ENCODE measurements around the gene CENPM.

Gene CENPM

DNA sequence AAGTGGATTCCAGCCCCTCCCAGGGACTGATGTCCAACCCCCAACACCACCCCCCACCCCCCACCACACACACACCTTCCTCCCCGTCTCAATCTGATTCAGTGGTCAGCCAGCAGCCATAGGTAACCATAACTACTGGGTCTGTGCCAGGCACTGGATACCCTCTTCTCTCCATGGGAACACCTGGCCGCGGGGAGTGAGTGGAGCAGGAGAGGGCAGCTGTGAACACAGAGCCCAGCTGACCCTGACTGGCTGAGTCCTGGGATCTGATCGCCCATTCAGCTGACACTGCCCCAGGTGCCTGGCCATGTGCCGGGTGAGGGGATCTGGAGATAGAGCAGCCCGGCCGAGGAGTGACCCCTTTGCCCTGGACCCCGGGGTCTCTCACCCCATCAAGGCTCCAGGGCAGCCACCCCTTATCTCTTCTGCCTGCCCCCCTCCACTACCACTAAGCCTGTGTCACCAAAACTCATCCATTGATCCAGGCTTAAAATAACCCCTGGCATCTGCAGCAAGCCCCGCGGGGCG lies 29.5 kb downstream of the CENPM start:
- DNase-seq (ENCODE audit: low read depth): no peak

DNA sequence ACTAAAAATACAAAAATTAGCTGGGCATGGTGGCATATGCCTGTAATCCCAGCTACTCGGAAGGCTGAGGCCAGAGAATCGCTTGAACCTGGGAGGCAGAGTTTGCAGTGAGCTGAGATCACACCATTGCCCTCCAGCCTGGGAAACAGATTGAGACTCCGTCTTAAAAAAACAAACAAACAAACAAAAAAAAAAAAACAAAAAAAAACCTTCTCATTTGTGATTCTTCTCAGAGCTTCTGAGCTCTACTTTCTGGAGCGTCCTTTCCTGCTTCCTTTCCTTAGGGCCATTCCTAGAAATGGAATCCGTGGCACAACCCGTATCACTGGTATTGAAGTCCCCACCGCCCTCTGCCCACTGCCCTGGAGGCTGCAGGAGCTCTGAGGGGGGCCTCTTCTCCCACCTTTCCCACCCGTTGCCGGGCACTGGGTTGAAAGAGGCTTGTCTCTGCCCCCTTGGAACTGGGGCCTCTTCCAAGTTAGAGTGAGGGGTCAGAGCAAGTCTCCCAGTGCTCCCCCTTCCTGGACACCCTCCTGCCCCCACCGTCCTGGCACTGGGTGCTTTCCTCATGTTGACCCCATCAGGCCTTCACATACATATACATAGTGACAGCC lies 30.1 kb downstream of the CENPM start:
- TF ChIP-seq MYC (IDR thresholded peaks at IDR 0.05; ENCODE audit: low read depth, low read length) (no peak), POLR2A (IDR thresholded peaks at IDR 0.05; ENCODE audit: extremely low read depth, insufficient read length) (no peak)
- TF ChIP-seq, protein P1, sequence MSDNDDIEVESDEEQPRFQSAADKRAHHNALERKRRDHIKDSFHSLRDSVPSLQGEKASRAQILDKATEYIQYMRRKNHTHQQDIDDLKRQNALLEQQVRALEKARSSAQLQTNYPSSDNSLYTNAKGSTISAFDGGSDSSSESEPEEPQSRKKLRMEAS (IDR thresholded peaks at IDR 0.05; ENCODE audit: low read depth, low read length): no peak
- TF ChIP-seq, protein P2, sequence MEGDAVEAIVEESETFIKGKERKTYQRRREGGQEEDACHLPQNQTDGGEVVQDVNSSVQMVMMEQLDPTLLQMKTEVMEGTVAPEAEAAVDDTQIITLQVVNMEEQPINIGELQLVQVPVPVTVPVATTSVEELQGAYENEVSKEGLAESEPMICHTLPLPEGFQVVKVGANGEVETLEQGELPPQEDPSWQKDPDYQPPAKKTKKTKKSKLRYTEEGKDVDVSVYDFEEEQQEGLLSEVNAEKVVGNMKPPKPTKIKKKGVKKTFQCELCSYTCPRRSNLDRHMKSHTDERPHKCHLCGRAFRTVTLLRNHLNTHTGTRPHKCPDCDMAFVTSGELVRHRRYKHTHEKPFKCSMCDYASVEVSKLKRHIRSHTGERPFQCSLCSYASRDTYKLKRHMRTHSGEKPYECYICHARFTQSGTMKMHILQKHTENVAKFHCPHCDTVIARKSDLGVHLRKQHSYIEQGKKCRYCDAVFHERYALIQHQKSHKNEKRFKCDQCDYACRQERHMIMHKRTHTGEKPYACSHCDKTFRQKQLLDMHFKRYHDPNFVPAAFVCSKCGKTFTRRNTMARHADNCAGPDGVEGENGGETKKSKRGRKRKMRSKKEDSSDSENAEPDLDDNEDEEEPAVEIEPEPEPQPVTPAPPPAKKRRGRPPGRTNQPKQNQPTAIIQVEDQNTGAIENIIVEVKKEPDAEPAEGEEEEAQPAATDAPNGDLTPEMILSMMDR (IDR thresholded peaks at IDR 0.05; ENCODE audit: low read depth, low read length): no peak

More for the DNA sequence above, 29.5 kb downstream of the CENPM start:
- no peak overlapping the region for H3K4me3 ChIP-seq (ENCODE audit: low read depth, low read length)
- TF ChIP-seq, protein P1 (IDR thresholded peaks at IDR 0.05; ENCODE audit: low read depth, low read length): no peak
- no peak for TF ChIP-seq POLR2A (IDR thresholded peaks at IDR 0.05; ENCODE audit: extremely low read depth, insufficient read length)
- TF ChIP-seq MYC (IDR thresholded peaks at IDR 0.05; ENCODE audit: low read depth, low read length): no peak
- TF ChIP-seq, protein P2 (IDR thresholded peaks at IDR 0.05; ENCODE audit: low read depth, low read length): no peak

DNA sequence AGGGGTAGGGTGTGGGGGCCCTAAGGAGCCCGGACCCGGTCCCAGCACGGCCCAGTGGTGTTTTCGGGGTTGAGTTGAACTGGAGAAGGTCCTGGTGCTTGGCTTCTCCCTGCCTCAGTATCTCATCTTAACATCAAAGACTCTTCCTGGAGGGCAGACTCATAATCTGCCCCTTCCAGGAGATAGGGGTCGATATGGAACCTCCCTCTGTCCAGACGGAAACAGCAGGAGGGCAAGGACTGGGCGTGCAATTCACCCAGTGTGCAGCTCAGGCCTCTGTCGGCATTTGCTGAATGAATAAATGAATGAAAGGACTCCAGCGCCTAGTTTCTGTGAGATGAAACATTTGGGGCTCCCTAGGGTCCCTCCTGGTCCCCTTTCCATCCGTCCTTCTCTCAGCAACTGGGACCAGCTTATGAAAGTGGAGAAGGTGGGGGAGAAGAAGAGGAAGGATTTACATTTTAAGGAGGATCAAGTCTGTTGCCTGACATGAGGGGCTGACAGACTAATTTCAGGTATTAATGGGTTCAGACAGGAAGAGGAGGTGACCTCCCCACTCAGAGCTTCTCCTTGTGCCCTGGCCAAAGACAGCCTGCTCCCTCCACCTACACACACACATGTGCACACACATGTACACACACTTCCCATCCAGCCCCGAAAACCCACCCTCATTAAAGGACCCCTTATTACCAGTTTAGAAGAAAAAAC lies 31.0 kb downstream of the CENPM start:
- TF ChIP-seq MYC (IDR thresholded peaks at IDR 0.05; ENCODE audit: low read depth, low read length) (no peak), POLR2A (IDR thresholded peaks at IDR 0.05; ENCODE audit: extremely low read depth, insufficient read length) (no peak)
- TF ChIP-seq, protein P1 (IDR thresholded peaks at IDR 0.05; ENCODE audit: low read depth, low read length): no peak
- TF ChIP-seq, protein P2 (IDR thresholded peaks at IDR 0.05; ENCODE audit: low read depth, low read length): no peak
- no peak for DNase-seq (ENCODE audit: low read depth)
- H3K4me3 ChIP-seq (ENCODE audit: low read depth, low read length): no peak overlapping the region

More for the DNA sequence above, 30.1 kb downstream of the CENPM start:
- no peak overlapping the region for H3K4me3 ChIP-seq (ENCODE audit: low read depth, low read length)
- DNase-seq (ENCODE audit: low read depth): no peak

DNA sequence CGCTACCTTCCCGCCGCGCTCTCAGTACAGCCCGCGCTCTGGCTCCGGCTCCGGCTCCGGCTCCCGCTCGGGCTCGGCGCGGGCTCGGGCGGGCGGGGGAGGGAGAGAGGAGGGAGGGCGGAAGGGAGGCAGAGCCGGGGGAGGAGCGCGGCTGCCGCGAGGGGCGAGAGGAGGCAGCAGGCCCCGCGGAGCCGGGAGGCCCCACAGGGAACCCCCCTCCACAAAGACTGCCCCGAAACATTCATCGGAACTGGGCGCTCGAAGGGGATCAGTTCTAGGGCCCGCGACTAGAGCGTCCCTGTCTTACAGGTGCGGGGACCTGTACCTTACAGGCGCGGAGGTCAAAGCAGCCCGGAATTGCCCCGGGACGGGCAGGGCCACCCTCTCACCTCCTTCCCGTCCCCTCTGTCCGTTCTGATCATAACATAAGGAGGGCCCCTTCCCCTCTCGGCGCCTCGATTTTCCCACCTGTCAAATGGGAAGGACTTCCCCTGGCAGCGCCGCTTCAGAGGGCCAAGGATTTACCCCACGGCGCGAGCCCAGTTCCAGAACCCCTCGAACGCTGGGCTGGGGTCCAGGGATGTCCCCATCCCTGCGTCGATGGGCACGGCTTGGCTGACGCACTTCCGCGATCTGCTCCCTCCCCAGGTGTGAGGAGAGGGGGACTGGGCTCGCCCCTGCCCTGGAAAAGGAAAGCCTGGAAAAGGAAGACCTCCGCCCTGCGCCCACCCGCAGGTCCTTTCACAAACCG lies 31.7 kb downstream of the CENPM start, which contains the start of gene SHISA8:
Gene SHISA8 (minus strand): TSS at position 40 of the 751 bp plus-strand sequence. CDS start 407 bp downstream, outside the sequence.
- TF ChIP-seq POLR2A (IDR thresholded peaks at IDR 0.05; ENCODE audit: extremely low read depth, insufficient read length) (no peak), MYC (IDR thresholded peaks at IDR 0.05; ENCODE audit: low read depth, low read length) (no peak)
- TF ChIP-seq, protein P2 (IDR thresholded peaks at IDR 0.05; ENCODE audit: low read depth, low read length): no peak
- TF ChIP-seq, protein P1 (IDR thresholded peaks at IDR 0.05; ENCODE audit: low read depth, low read length): no peak
- peak; percentile 58 for DNase-seq (ENCODE audit: low read depth)
- no peak within 1 kb of the TSS for H3K4me3 ChIP-seq (ENCODE audit: low read depth, low read length)

DNA sequence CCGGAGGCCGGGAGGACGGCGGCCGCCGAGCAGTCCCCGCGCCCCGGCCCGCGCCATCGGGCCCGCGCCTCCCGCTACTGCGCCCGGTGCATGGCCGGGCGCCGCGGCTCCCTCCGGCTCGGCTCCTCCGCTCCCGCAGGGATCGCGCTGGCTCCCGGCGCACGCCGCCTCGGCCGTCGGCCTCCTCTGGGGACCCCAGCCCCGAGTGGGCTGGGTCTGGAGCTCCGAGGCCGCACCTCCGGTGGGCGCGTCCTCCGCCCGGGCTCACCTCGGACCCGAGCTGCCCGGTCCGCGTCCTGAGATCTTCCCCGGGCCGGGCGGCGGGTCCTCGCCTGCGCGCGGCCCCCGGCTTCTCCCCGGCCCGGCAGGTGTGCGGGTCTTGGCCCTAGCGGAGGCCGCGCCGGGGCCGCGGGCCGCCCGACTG lies 32.3 kb downstream of the CENPM start:
- DNase-seq (ENCODE audit: low read depth): no peak

More for the DNA sequence above, 32.3 kb downstream of the CENPM start:
- H3K4me3 ChIP-seq (ENCODE audit: low read depth, low read length): no peak overlapping the region
- TF ChIP-seq POLR2A (IDR thresholded peaks at IDR 0.05; ENCODE audit: extremely low read depth, insufficient read length) (no peak), MYC (IDR thresholded peaks at IDR 0.05; ENCODE audit: low read depth, low read length) (no peak)
- TF ChIP-seq, protein P2 (IDR thresholded peaks at IDR 0.05; ENCODE audit: low read depth, low read length): no peak
- TF ChIP-seq, protein P1 (IDR thresholded peaks at IDR 0.05; ENCODE audit: low read depth, low read length): no peak
